PC-3 (cell line): Measurements from ENCODE around the gene RYR2. TPM values are rescaled to one million over a fixed set of nuclear protein-coding genes. Genes with fewer than 3 reads are reported as not detected.

Experiments used
- ATAC-seq: fragments of 200-7000 bp; cut with Tn5 transposase; 2 replicates; pipeline ENCODE4 v1.9.1; 2020; ENCODE audit warnings: mild to moderate bottlenecking, moderate library complexity
- BruUV-seq: library from RNA; stranded (reverse); fragments of 400-500 nt; replicated peaks from 2 replicates; lab custom pipeline; 2021; lab: Mats Ljungman, UMichigan
- CTCF ChIA-PET: fragments of 300-600 bp; sonication (Branson Sonifier 250); formaldehyde crosslinking; loops from one replicate; lab custom pipeline; 2022; ENCODE audit warnings: antibody characterized with exemption; lab: Charles Lee
- POLR2A ChIA-PET: fragments of 300-600 bp; sonication (Branson Sonifier 250); formaldehyde crosslinking; loops from one replicate; lab custom pipeline; 2022; ENCODE audit warnings: antibody characterized with exemption; ENCODE audit not compliant: unreplicated experiment; lab: Charles Lee
- DNase-seq: peaks from one replicate; pipeline ENCODE4 v3.0.0-alpha.2; 2015
- H2AFZ ChIP-seq: fragments of 300-600 bp; sonication (generic); 2 replicates; pipeline ENCODE4 v1.6.0; 2016; ENCODE audit warnings: antibody characterized with exemption, low read length
- H3F3A ChIP-seq: fragments of 300-600 bp; sonication (generic); one replicate; pipeline ENCODE4 v1.6.0; 2017; ENCODE audit warnings: antibody characterized with exemption, low read length, control low read depth, mild to moderate bottlenecking; ENCODE audit not compliant: unreplicated experiment
- H3K27ac ChIP-seq: fragments of 300-600 bp; sonication (generic); 2 replicates; pipeline ENCODE4 v1.5.1; 2016; ENCODE audit warnings: mild to moderate bottlenecking, low read length
- H3K27me3 ChIP-seq: fragments of 300-600 bp; sonication (generic); 2 replicates; pipeline ENCODE4 v1.6.1; 2016; ENCODE audit warnings: low read length, mixed read lengths
- H3K36me3 ChIP-seq: fragments of 300-600 bp; sonication (generic); 2 replicates; pipeline ENCODE4 v1.6.1; 2016; ENCODE audit warnings: low read depth, mixed run types, low read length, mixed read lengths
- H3K4me1 ChIP-seq: fragments of 300-600 bp; sonication (generic); 2 replicates; pipeline ENCODE4 v1.5.1; 2016; ENCODE audit warnings: low read length; ENCODE audit not compliant: insufficient read depth
- H3K4me2 ChIP-seq: fragments of 300-600 bp; sonication (generic); 2 replicates; pipeline ENCODE4 v1.6.0; 2016; ENCODE audit warnings: low read length
- H3K4me3 ChIP-seq: fragments of 300-600 bp; sonication (generic); 2 replicates; pipeline ENCODE4 v1.5.1; 2016; ENCODE audit warnings: mild to moderate bottlenecking, low read length, mixed read lengths
- H3K79me2 ChIP-seq: fragments of 300-600 bp; sonication (generic); 2 replicates; pipeline ENCODE4 v1.6.1; 2017; ENCODE audit warnings: low read length, mixed read lengths
- H3K9ac ChIP-seq: fragments of 300-600 bp; sonication (generic); 2 replicates; pipeline ENCODE4 v1.6.0; 2016; ENCODE audit warnings: mild to moderate bottlenecking, low read length
- H3K9me2 ChIP-seq: fragments of 300-600 bp; sonication (generic); replicated peaks from 2 replicates; pipeline ENCODE4 v1.6.1; 2016; ENCODE audit warnings: mixed run types, low read length, mixed read lengths
- H3K9me3 ChIP-seq: fragments of 300-600 bp; sonication (generic); 2 replicates; pipeline ENCODE4 v1.6.1; 2016; ENCODE audit warnings: low read length, mixed read lengths
- H4K20me1 ChIP-seq: fragments of 300-600 bp; sonication (generic); 2 replicates; pipeline ENCODE4 v1.6.1; 2016; ENCODE audit warnings: low read length, mixed read lengths
- CTCF ChIP-seq: fragments of 300-600 bp; sonication (generic); conservative IDR thresholded peaks from 2 replicates; pipeline ENCODE4 v1.5.1; 2017; ENCODE audit warnings: antibody characterized with exemption, low read depth, mild to moderate bottlenecking, low read length
- EZH2 ChIP-seq: fragments of 300-600 bp; sonication (generic); IDR thresholded peaks from one replicate; pipeline ENCODE4 v1.6.1; 2017; ENCODE audit warnings: antibody characterized with exemption, mild to moderate bottlenecking, low read length; ENCODE audit not compliant: unreplicated experiment
- EZH2phosphoT487 ChIP-seq: fragments of 300-600 bp; sonication (generic); IDR thresholded peaks from 2 replicates; pipeline ENCODE4 v1.6.1; 2018; ENCODE audit warnings: mild to moderate bottlenecking, antibody characterized with exemption, low read length, borderline replicate concordance
- intact Hi-C: fragments of 100-400 bp; cut with micrococcal nuclease; formaldehyde crosslinking; loops from 2 replicates; pipeline ENCODE4 v1.9.0; 2023
- total RNA-seq: library from RNA; depleted of rRNA; stranded (reverse); fragments of >200 nt; gene quantifications from 2 replicates; pipeline ENCODE4 v1.2.3, GENCODE V29; 2014

Gene RYR2
- total RNA-seq, 1 experiment from 2014 or later = not detected

GRCh38 chr1:236998546-236998945, 43.4 kb upstream of the RYR2 start:
- Histone ChIP-seq H3K9me2 (no peaks in the 10 kb centered on the region), H3K9ac (no peak overlapping the region), H3K27ac (no peak overlapping the region), H2AFZ (no peak overlapping the region), H4K20me1 (no peaks in the 10 kb centered on the region), H3F3A (no peaks in the 10 kb centered on the region), H3K4me1 (no peaks in the 10 kb centered on the region), H3K4me2 (no peak overlapping the region), H3K36me3 (no peaks in the 10 kb centered on the region), H3K4me3 (no peak overlapping the region), H3K27me3 (peaks cover 35% of the 10 kb centered on the region), H3K9me3 (no peaks in the 10 kb centered on the region), H3K79me2 (no peaks in the 10 kb centered on the region)
- BruUV-seq = no TSS peak
- TF ChIP-seq EZH2phosphoT487 (no peak), EZH2 (no peak), CTCF (no peak)
- intact Hi-C loops = no loop called here
- DNase-seq (no peak), ATAC-seq (no peak)
- POLR2A ChIA-PET = no interaction called here
- CTCF ChIA-PET = no interaction called here

- DNase-seq (no peak), ATAC-seq (no peak)
- Histone ChIP-seq H3K27me3 (peaks cover 42% of the 10 kb centered on the region), H3K4me3 (no peak overlapping the region), H3K27ac (no peak overlapping the region), H3F3A (no peaks in the 10 kb centered on the region), H3K9me2 (no peaks in the 10 kb centered on the region), H3K9me3 (no peaks in the 10 kb centered on the region), H3K4me1 (no peaks in the 10 kb centered on the region), H3K4me2 (no peak overlapping the region), H3K79me2 (no peaks in the 10 kb centered on the region), H4K20me1 (no peaks in the 10 kb centered on the region), H3K9ac (no peak overlapping the region), H3K36me3 (no peaks in the 10 kb centered on the region), H2AFZ (no peak overlapping the region)
- POLR2A ChIA-PET = no interaction called here
- CTCF ChIA-PET = no interaction called here
- intact Hi-C loops = no loop called here
- no TSS peak for BruUV-seq
- no peak for TF ChIP-seq EZH2
Observed at GRCh38 chr1:237000191-237000590, 41.8 kb upstream of the RYR2 start.

- H3K4me2 ChIP-seq = no peak overlapping the region
- H3K79me2 ChIP-seq = no peaks in the 10 kb centered on the region
- no peaks in the 10 kb centered on the region for H3F3A ChIP-seq
- no peak overlapping the region for H3K4me3 ChIP-seq
- intact Hi-C loops = no loop called here
- POLR2A ChIA-PET = no interaction called here
- H3K27ac ChIP-seq = no peak overlapping the region
- BruUV-seq = no TSS peak
- no peaks in the 10 kb centered on the region for H3K9me2 ChIP-seq
- H2AFZ ChIP-seq = no peak overlapping the region
- no peaks in the 10 kb centered on the region for H4K20me1 ChIP-seq
- no peaks in the 10 kb centered on the region for H3K36me3 ChIP-seq
- H3K9me3 ChIP-seq = no peaks in the 10 kb centered on the region
- DNase-seq (no peak), ATAC-seq (no peak)
- CTCF ChIA-PET = no interaction called here
- TF ChIP-seq EZH2phosphoT487 (no peak), EZH2 (no peak), CTCF (no peak)
- H3K27me3 ChIP-seq = peaks cover 35% of the 10 kb centered on the region
- H3K9ac ChIP-seq = no peak overlapping the region
- H3K4me1 ChIP-seq = no peaks in the 10 kb centered on the region
Observed at GRCh38 chr1:237003516-237003915, 38.5 kb upstream of the RYR2 start.
